CD4-positive, alpha-beta T cell treated with Interleukin-6 for 4 hours (primary cell): ENCODE measurements around the gene PGBD2.
"Not testable (repeated sequence)": the region's sequence is repeated elsewhere in the genome, so short reads cannot be mapped to it uniquely, and the experiment has no call there.

Experiments
- DNase-seq: peaks from one replicate; pipeline ENCODE4 v3.0.0-alpha.2; 2020; ENCODE audit warnings: mixed read lengths

The PGBD2 gene

GRCh38 chr1:248889914-248890243 is 16.2 kb upstream of the PGBD2 start:
- DNase-seq: not testable (repeated sequence)

GRCh38 chr1:248890549-248891498 is 15.2 kb upstream of the PGBD2 start:
- DNase-seq: no peak

- no peak for DNase-seq
Measured at GRCh38 chr1:248891758-248892157, 14.3 kb upstream of the PGBD2 start.

- no peak for DNase-seq
Measured at GRCh38 chr1:248892590-248892989, 13.4 kb upstream of the PGBD2 start.

GRCh38 chr1:248894837-248895236 is 11.2 kb upstream of the PGBD2 start:
- no peak for DNase-seq

- DNase-seq: no peak
Measured at GRCh38 chr1:248897412-248898337, 8.4 kb upstream of the PGBD2 start.

DNA sequence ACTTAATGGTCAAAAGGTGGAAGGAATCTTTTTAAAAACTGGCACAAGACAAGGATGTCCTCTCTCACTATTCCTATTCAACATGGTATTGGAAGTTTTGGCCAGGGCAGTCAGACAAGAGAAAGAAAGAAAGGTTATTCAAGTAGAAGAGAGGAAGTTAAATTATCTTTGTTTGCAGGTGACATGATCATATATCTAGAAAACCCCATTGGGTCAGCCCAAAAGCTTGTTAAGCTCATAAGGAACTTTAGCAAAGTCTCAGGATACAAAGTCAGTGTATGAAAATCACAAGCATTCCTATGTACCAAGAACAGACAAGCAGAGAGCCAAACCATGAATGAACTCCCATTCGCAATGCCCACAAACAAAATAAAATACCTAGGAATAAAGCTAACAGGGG is 5.4 kb upstream of the PGBD2 start:
- DNase-seq: no peak

DNA sequence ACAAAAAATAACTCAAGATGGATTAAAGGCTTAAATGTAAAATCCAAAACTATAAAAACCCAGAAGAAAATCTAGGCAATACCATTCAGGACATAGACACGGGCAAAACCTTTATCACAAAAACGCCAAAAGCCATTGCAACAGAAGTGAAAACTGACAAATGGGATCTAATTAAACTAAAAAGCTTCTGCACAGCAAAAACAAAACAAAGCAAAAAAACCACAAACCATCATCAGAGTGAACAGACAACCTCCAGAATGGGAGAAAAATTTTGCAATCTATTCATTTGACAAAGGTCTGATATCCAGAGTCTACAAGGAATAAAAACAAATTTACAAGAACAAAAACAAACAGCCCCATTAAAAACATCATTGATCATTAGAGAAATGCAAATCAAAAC is 4.5 kb upstream of the PGBD2 start:
- DNase-seq: no peak

DNA sequence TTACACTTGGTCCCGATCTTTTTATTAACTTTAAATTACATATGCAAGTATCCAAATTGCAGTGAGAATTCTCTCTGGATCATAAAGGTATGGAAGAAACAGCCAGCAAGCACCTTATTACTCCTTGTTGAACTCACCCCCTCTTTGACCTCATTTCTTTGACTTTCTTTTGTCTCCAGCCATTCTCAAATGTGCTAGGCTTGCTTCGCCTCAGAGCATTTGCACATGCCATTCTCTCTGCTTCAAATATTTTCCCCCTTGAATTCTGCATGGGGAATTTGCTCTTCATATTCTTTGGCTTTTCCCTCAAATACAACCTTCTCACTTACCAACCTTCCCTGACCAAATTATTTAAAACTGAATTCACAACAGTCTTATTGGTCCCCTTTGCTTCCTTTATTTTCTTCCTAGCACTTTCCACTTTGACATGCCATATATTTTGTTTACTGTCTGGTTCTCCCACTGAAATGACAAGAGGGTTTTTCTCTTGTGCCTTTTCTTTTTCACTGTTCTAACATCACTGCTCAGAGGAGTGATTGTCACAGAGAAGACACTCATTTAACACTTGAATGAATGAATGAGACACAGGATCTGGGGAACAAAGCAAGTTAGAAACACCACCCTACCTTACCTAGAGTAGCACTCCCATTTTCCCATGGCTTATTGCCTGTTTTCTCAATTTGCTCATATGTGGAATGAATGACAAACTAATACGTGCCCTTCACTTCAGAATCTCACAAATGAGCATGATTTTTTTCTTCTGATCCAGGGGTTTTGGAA is 1.4 kb upstream of the PGBD2 start:
- DNase-seq: no peak

DNA sequence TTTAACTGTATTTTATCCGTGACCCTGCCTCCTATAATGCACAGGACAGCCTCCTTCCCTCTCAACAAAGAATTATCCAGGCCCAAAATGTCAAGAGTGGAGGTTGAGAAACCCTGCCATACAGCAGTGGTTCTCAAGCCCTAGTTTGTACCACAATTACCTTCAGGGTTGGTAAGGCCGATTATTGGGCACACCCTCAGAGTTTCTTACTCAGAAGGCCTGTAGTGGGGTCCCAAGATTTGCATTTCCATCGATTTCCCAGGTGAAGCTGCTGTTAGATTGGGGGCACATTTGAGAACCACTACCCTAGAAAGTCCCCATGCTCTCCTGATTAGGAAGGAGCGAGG is 400 bp upstream of the PGBD2 start:
- no peak for DNase-seq

DNA sequence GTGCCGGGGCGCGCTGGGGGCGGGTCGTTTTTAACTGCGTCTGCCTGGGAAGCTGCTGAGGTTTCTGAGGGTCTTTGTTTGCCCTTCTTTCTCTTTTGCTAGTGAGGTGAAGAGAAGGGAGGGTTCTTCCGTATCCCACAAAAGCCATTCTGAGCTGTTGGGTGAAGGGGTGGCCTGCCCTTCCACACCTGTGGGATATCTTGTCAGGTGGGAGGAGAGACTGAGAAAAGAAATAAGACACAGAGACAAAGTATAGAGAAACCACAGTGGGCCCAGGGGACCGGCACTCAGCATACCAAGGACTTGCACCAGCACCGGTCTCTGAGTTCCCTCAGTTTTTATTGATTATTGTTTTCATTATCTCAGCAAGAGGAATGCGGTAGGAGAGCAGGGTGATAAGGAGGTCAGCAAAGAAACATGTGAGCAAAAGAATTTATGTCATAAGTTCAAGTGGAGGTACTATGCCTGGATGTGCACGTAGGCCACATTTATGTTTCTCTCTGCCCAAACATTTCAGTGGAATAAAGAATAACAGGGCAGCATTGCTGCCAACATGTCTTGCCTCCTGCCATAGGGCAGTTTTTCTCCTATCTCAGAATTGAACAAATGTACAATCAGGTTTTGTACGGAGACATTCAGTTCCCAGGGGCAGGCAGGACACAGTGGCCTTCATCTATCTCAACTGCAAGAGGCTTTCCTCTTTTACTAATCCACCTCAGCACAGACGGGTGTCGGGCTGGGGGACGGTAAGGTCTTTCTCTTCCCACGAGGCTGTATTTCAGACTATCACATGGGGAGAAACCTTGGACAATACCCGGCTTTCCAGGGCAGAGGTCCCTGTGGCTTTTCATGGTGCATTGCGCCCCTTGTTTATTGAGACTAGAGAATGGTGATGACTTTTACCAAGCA is 972 bp downstream of the PGBD2 start:
- DNase-seq: no peak

GRCh38 chr1:248910761-248911160 is 4.7 kb downstream of the PGBD2 start:
- DNase-seq: no peak

DNA sequence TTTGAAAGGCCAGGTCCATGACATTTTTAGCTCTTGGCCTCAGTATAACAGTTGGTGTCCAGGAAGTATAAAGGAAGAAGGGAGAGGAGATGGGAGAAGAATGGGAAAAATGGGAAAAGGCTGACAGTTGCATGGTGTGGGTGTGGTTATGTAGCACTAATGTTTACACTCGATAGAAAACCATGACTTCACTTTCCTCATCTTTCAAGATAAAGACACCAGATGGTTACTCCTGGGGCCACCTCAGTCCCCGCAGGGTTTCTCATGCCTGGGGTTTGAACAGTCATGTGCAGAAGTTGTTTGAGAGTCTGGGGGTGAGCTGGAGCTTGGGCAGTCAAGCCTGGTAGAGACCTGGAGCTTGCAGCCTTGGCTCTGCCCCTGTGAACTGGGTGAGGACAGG is 7.9 kb downstream of the PGBD2 start:
- DNase-seq: no peak

GRCh38 chr1:248914796-248915381 is 8.9 kb downstream of the PGBD2 start:
- no peak for DNase-seq

DNA sequence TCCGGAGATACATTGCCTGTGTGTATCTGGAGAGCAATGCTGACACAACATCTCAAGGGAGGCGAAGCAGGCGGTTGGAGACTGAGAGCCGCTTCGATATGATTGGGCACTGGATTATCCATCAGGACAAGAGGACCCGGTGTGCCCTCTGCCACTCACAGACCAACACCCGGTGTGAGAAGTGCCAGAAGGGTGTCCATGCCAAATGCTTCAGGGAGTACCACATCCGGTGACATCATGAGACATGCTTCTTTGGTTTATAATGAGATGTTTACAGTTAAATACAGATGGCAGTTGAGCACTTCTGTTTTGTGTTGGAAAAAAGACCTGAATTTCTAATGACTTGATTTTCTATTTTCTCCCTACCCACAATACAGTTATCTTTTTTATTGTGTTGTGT is 12.1 kb downstream of the PGBD2 start:
- DNase-seq: no peak

GRCh38 chr1:248923352-248924338 is 17.6 kb downstream of the PGBD2 start:
- no peak for DNase-seq

DNA sequence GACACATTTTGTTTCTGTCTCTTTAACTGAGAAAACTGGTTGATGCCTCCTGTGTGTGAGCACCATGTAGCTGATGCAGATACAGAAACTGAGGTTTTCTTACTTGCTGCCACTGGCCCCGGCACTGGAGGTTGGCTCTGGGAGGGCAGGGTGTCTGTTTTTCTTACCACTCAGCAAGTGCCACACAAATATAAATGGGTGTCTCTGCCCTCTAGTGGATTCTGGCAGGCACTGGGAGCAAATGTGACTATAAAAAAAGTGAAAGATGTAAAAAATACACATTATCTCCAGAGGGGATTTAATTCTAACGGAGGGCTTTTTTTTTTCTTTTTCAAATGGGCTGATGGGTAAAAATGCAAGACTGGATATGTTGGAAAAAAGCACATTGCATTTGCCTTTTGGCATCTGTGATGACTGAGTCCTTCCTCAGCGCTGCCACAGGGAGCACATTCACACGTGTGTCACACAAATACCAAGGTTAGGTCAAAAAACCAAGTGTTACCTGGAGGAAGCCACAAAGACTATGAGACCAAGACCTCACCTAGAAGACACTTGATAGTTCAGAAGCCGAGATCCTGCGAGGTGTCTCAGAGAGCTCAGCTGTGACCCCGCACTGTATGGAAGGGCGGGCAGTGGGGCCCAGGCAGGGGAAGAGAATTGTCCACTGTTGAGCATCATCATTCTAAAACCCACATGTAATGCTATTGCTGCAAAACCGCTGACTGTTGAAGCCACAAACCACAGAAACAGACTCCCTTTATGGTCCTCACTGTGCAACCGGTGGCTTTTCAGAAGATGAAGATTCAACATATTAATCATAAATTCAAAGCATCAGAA is 18.9 kb downstream of the PGBD2 start:
- peak; percentile 57 for DNase-seq

DNA sequence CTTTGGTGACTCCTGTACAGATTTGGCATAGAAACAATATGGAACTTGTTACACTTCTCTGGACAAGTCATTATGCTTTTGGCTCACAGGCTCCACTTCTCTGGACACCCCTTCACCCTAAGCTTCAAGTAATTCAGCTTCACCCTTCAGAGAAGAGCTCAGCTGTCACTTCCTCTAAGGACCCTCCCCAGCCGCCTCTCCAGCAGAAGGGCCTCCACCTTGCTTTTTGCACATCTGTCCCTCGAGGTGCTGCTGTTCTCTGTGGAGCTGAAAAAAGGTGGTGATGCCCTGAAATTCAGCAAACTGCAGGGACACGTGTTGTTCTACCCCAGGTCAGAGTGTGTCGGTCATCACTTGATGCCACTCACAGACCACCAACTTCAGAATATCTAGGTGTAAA is 19.8 kb downstream of the PGBD2 start:
- not testable (repeated sequence) for DNase-seq
